DND-41 (cell line): ENCODE data around the gene TRIM63.
"Not testable (repeated sequence)": the region's sequence is repeated elsewhere in the genome, so short reads cannot be mapped to it uniquely, and the experiment has no call there.

Experiments
- ATAC-seq: fragments of 200-7000 bp; cut with Tn5 transposase; 3 replicates; pipeline ENCODE4 v1.9.1; 2021; ENCODE audit warnings: low read depth; ENCODE audit not compliant: insufficient read depth
- DNase-seq: peaks from one replicate; pipeline ENCODE4 v3.0.0-alpha.2; 2020
- H2AFZ ChIP-seq: 2 replicates; pipeline ENCODE4 v1.6.0; 2012; ENCODE audit warnings: low read depth, low read length
- H3K27ac ChIP-seq: 2 replicates; pipeline ENCODE4 v1.5.1; 2012; ENCODE audit warnings: low read length, inconsistent platforms
- H3K27me3 ChIP-seq: fragments of 200-600 bp; sonication (generic); 2 replicates; pipeline ENCODE4 v1.6.0; 2012; ENCODE audit warnings: low read length, mild to moderate bottlenecking, inconsistent platforms; ENCODE audit not compliant: insufficient read depth, poor library complexity
- H3K36me3 ChIP-seq: 2 replicates; pipeline ENCODE4 v1.5.1; 2012; ENCODE audit warnings: low read length, inconsistent platforms; ENCODE audit not compliant: insufficient read depth
- H3K4me1 ChIP-seq: 2 replicates; pipeline ENCODE4 v1.5.1; 2012; ENCODE audit warnings: mild to moderate bottlenecking, low read length; ENCODE audit not compliant: insufficient read depth
- H3K4me2 ChIP-seq: 2 replicates; pipeline ENCODE4 v1.6.0; 2012; ENCODE audit warnings: mild to moderate bottlenecking, moderate library complexity, low read length, inconsistent platforms; ENCODE audit not compliant: insufficient read depth
- H3K4me3 ChIP-seq, 2 experiments: fragments of 200-600 bp in 1 of 2; shearing (Covaris generic) in 1 of 2; 2 replicates each; pipeline ENCODE4 v1.5.1; 2012 to 2016; ENCODE audit warnings: inconsistent platforms in 2 of 2, low read length in 2 of 2, mild to moderate bottlenecking in 2 of 2, low read depth in 1 of 2, moderate library complexity in 1 of 2
- H3K79me2 ChIP-seq: 2 replicates; pipeline ENCODE4 v1.6.0; 2012; ENCODE audit warnings: low read length, inconsistent platforms; ENCODE audit not compliant: insufficient read depth
- H3K9ac ChIP-seq: 2 replicates; pipeline ENCODE4 v1.6.0; 2012; ENCODE audit warnings: low read depth, mild to moderate bottlenecking, inconsistent platforms, low read length, moderate library complexity
- H3K9me3 ChIP-seq: 2 replicates; pipeline ENCODE4 v1.5.1; 2012; ENCODE audit warnings: low read length, moderate library complexity, mild to moderate bottlenecking, inconsistent platforms; ENCODE audit not compliant: insufficient read depth, severe bottlenecking
- H4K20me1 ChIP-seq: 2 replicates; pipeline ENCODE4 v1.6.0; 2012; ENCODE audit warnings: low read length; ENCODE audit not compliant: insufficient read depth
- CTCF ChIP-seq: IDR thresholded peaks from 2 replicates; pipeline ENCODE4 v1.5.1; 2012; ENCODE audit warnings: borderline replicate concordance, low read length, moderate library complexity, mild to moderate bottlenecking; ENCODE audit not compliant: poor library complexity, severe bottlenecking; ENCODE audit errors: extremely low read depth
- EZH2 ChIP-seq: IDR thresholded peaks from 3 replicates; pipeline ENCODE4 v1.6.1; 2012; ENCODE audit warnings: borderline replicate concordance, low read depth, mild to moderate bottlenecking, moderate library complexity, low read length, inconsistent platforms; ENCODE audit not compliant: severe bottlenecking

TRIM63 gene

GRCh38 chr1:26094677-26095383 lies 27.4 kb upstream of the TRIM63 start:
- no peak for ATAC-seq
- H3K9ac ChIP-seq, result no peak overlapping the region
- no peak overlapping the region for H2AFZ ChIP-seq
- H3K36me3 ChIP-seq, result no peaks in the 10 kb centered on the region
- H3K27ac ChIP-seq, result no peak overlapping the region
- no peaks in the 10 kb centered on the region for H3K4me1 ChIP-seq
- no peaks in the 10 kb centered on the region for H3K9me3 ChIP-seq
- no peak overlapping the region for H3K4me2 ChIP-seq
- no peaks in the 10 kb centered on the region for H3K79me2 ChIP-seq
- TF ChIP-seq CTCF, result no peak
- TF ChIP-seq EZH2, result no peak
- no peaks in the 10 kb centered on the region for H4K20me1 ChIP-seq
- no peak overlapping the region for H3K4me3 ChIP-seq
- DNase-seq, result no peak
- peaks cover 24% of the 10 kb centered on the region for H3K27me3 ChIP-seq

- no peak overlapping the region for H3K27ac ChIP-seq
- no peak overlapping the region for H3K9ac ChIP-seq
- H2AFZ ChIP-seq, result no peak overlapping the region
- H3K9me3 ChIP-seq, result no peaks in the 10 kb centered on the region
- H3K4me1 ChIP-seq, result no peaks in the 10 kb centered on the region
- no peak overlapping the region for H3K4me3 ChIP-seq
- H3K4me2 ChIP-seq, result no peak overlapping the region
- no peaks in the 10 kb centered on the region for H3K79me2 ChIP-seq
- DNase-seq (no peak), ATAC-seq (no peak)
- no peaks in the 10 kb centered on the region for H3K36me3 ChIP-seq
- TF ChIP-seq CTCF (no peak), EZH2 (no peak)
- peaks cover 24% of the 10 kb centered on the region for H3K27me3 ChIP-seq
- no peaks in the 10 kb centered on the region for H4K20me1 ChIP-seq
Measured at GRCh38 chr1:26094076-26094669, 26.7 kb upstream of the TRIM63 start.

- peaks cover 24% of the 10 kb centered on the region for H3K27me3 ChIP-seq
- H3K4me1 ChIP-seq, H4K20me1 ChIP-seq: not testable (repeated sequence)
Measured at GRCh38 chr1:26093569-26093968, 26.1 kb upstream of the TRIM63 start.

GRCh38 chr1:26092422-26092821 lies 25.0 kb upstream of the TRIM63 start:
- no peaks in the 10 kb centered on the region for H4K20me1 ChIP-seq
- no peaks in the 10 kb centered on the region for H3K36me3 ChIP-seq
- no peaks in the 10 kb centered on the region for H3K4me1 ChIP-seq
- no peaks in the 10 kb centered on the region for H3K79me2 ChIP-seq
- no peak overlapping the region for H3K27ac ChIP-seq
- H3K9me3 ChIP-seq, result no peaks in the 10 kb centered on the region
- DNase-seq, result no peak
- no peak for TF ChIP-seq EZH2
- TF ChIP-seq CTCF, result no peak
- H2AFZ ChIP-seq, result no peak overlapping the region
- no peak for ATAC-seq
- H3K27me3 ChIP-seq, result peaks cover 24% of the 10 kb centered on the region
- H3K9ac ChIP-seq, result no peak overlapping the region
- H3K4me3 ChIP-seq, result no peak overlapping the region
- no peak overlapping the region for H3K4me2 ChIP-seq

More at GRCh38 chr1:26093569-26093968, 26.1 kb upstream of the TRIM63 start:
- not testable (repeated sequence) for H3K27ac ChIP-seq, ATAC-seq, H3K4me2 ChIP-seq, H3K79me2 ChIP-seq, H3K9ac ChIP-seq, DNase-seq, H3K9me3 ChIP-seq, H3K36me3 ChIP-seq, H3K4me3 ChIP-seq, H2AFZ ChIP-seq
